HEK293 (cell line): Measurements from ENCODE around the gene DLG2.

ENCODE experiments used
- CTCF ChIA-PET: fragments of 350-600 bp; formaldehyde crosslinking; extraction: SDS; loops from one replicate; lab custom pipeline; 2021; ENCODE audit warnings: antibody characterized with exemption; lab: Yijun Ruan, JAX
- POLR2A ChIA-PET: fragments of 300-600 bp; formaldehyde crosslinking; extraction: SDS; loops from one replicate; lab custom pipeline; 2020; ENCODE audit warnings: antibody characterized with exemption, inconsistent platforms; lab: Yijun Ruan, JAX
- H3K27ac ChIP-seq: fragments of 200-500 bp; sonication (Bioruptor generic); 2 replicates; pipeline ENCODE4 v1.5.1; 2014; ENCODE audit warnings: low read depth, low read length, control low read depth, inconsistent platforms; ENCODE audit errors: extremely low read depth
- H3K36me3 ChIP-seq, 2 experiments: fragments of 200-500 bp in 1 of 2; sonication (Bioruptor generic) in 1 of 2; 1 replicate in 1 of 2; 2 replicates in 1 of 2; pipeline ENCODE4 v1.5.1; 2014 to 2017; ENCODE audit warnings: inconsistent platforms in 2 of 2, low read length in 2 of 2; ENCODE audit not compliant: control insufficient read depth in 2 of 2, insufficient read depth in 1 of 2
- H3K4me1 ChIP-seq: fragments of 200-500 bp; sonication (Bioruptor generic); 2 replicates; pipeline ENCODE4 v1.5.1; 2014; ENCODE audit warnings: mild to moderate bottlenecking, low read length, inconsistent platforms; ENCODE audit not compliant: control insufficient read depth, insufficient read depth
- H3K4me3 ChIP-seq: 2 replicates; pipeline ENCODE4 v1.5.1; 2011; ENCODE audit warnings: low read depth, mild to moderate bottlenecking, control low read depth, low read length, moderate library complexity
- H3K9me3 ChIP-seq: fragments of 200-500 bp; sonication (Bioruptor generic); 2 replicates; pipeline ENCODE4 v1.5.1; 2014; ENCODE audit warnings: low read depth, low read length, inconsistent platforms; ENCODE audit not compliant: control insufficient read depth, insufficient read depth
- GLIS1 ChIP-seq: fragments of 450-650 bp; formaldehyde crosslinking; IDR thresholded peaks from 2 replicates; pipeline ENCODE4 v1.5.1; 2016; ENCODE audit warnings: missing biosample characterization, missing genetic modification characterization
- KLF1 ChIP-seq: fragments of 450-650 bp; formaldehyde crosslinking; IDR thresholded peaks from 2 replicates; pipeline ENCODE4 v1.5.1; 2016; ENCODE audit warnings: missing biosample characterization, missing genetic modification characterization
- KLF17 ChIP-seq: fragments of 450-650 bp; formaldehyde crosslinking; IDR thresholded peaks from 2 replicates; pipeline ENCODE4 v1.5.1; 2016; ENCODE audit warnings: missing biosample characterization, missing genetic modification characterization
- WT1 ChIP-seq: fragments of 450-650 bp; formaldehyde crosslinking; IDR thresholded peaks from 2 replicates; pipeline ENCODE4 v1.5.1; 2016; ENCODE audit warnings: missing biosample characterization, missing genetic modification characterization
- ZBTB11 ChIP-seq: fragments of 450-650 bp; formaldehyde crosslinking; conservative IDR thresholded peaks from 2 replicates; pipeline ENCODE4 v1.5.1; 2016; ENCODE audit warnings: low read depth, missing biosample characterization, missing genetic modification characterization
- ZNF214 ChIP-seq: fragments of 450-650 bp; formaldehyde crosslinking; IDR thresholded peaks from 2 replicates; pipeline ENCODE4 v1.5.1; 2017; ENCODE audit warnings: missing biosample characterization, mild to moderate bottlenecking, missing genetic modification characterization, borderline replicate concordance
- ZNF223 ChIP-seq: fragments of 450-650 bp; formaldehyde crosslinking; IDR thresholded peaks from 2 replicates; pipeline ENCODE4 v1.5.1; 2016; ENCODE audit warnings: missing biosample characterization, missing genetic modification characterization
- ZNF274 ChIP-seq, 2 experiments: fragments of 200-500 bp in 1 of 2; fragments of 450-650 bp in 1 of 2; sonication (Bioruptor generic) in 1 of 2; formaldehyde crosslinking in 1 of 2; IDR thresholded peaks; 2 replicates each; pipeline versions ENCODE4 v1.5.1 to v1.6.1; 2014 to 2016; ENCODE audit warnings: borderline replicate concordance in 1 of 2, inconsistent platforms in 1 of 2, low read length in 1 of 2, missing biosample characterization in 1 of 2, missing genetic modification characterization in 1 of 2
- ZNF280C ChIP-seq: fragments of 450-650 bp; formaldehyde crosslinking; IDR thresholded peaks from 2 replicates; pipeline ENCODE4 v1.5.1; 2016; ENCODE audit warnings: missing biosample characterization, missing genetic modification characterization
- ZNF341 ChIP-seq: fragments of 450-650 bp; formaldehyde crosslinking; IDR thresholded peaks from 2 replicates; pipeline ENCODE4; 2016; ENCODE audit warnings: low read depth, missing biosample characterization, missing genetic modification characterization
- ZNF398 ChIP-seq: fragments of 450-650 bp; formaldehyde crosslinking; IDR thresholded peaks from 2 replicates; pipeline ENCODE4 v1.5.1; 2017; ENCODE audit warnings: missing biosample characterization, missing genetic modification characterization
- ZNF518A ChIP-seq: fragments of 450-650 bp; formaldehyde crosslinking; conservative IDR thresholded peaks from 2 replicates; pipeline ENCODE4 v1.5.1; 2016; ENCODE audit warnings: low read depth, missing biosample characterization, missing genetic modification characterization
- ZNF555 ChIP-seq: fragments of 450-650 bp; formaldehyde crosslinking; conservative IDR thresholded peaks from 2 replicates; pipeline ENCODE4 v1.5.1; 2017; ENCODE audit warnings: missing biosample characterization, mild to moderate bottlenecking, missing genetic modification characterization, inconsistent platforms
- ZNF776 ChIP-seq: fragments of 450-650 bp; formaldehyde crosslinking; IDR thresholded peaks from 2 replicates; pipeline ENCODE4 v1.5.0; 2017; ENCODE audit warnings: missing biosample characterization, missing genetic modification characterization, borderline replicate concordance
- ZXDB ChIP-seq: fragments of 450-650 bp; formaldehyde crosslinking; IDR thresholded peaks from 2 replicates; pipeline ENCODE4 v1.5.1; 2016; ENCODE audit warnings: missing biosample characterization, missing genetic modification characterization

The DLG2 gene

GRCh38 chr11:84804041-84804440, 823.1 kb downstream of the DLG2 start:
- no peak for TF ChIP-seq KLF17 (tag by site-specific recombination)
- no peak for TF ChIP-seq ZBTB11 (tag by site-specific recombination)
- no peak for TF ChIP-seq ZNF776
- no peak for TF ChIP-seq ZNF518A (tag by site-specific recombination)
- no peak for TF ChIP-seq WT1
- TF ChIP-seq ZXDB (tag by site-specific recombination): no peak
- no peak for TF ChIP-seq ZNF555
- TF ChIP-seq ZNF274 (IDR thresholded peaks at IDR 0.05; ENCODE audit: low read length): no peak
- no peak for TF ChIP-seq ZNF274 (tag by site-specific recombination; IDR thresholded peaks at IDR 0.05; ENCODE audit: borderline replicate concordance)
- TF ChIP-seq GLIS1 (tag by site-specific recombination): no peak
- TF ChIP-seq ZNF398 (tag by site-specific recombination): no peak
- TF ChIP-seq ZNF214: no peak
- no peak for TF ChIP-seq ZNF280C (tag by site-specific recombination)
- no peak for TF ChIP-seq ZNF341 (tag by site-specific recombination)
- TF ChIP-seq KLF1 (tag by site-specific recombination): no peak
- TF ChIP-seq ZNF223: no peak
- ChIA-PET POLR2A (no interaction called here), CTCF (interaction anchor here (0.7 kb wide), 1 partner anchor 773 kb away, joined by 3 read pairs; no protein-coding TSS in a partner anchor)
- no peaks in the 10 kb centered on the region for H3K4me1 ChIP-seq
- H3K36me3 ChIP-seq: no peaks in the 10 kb centered on the region
- no peak overlapping the region for H3K27ac ChIP-seq
- no peaks in the 10 kb centered on the region; the same call in 1 of the 2 replicates for H3K9me3 ChIP-seq
- no peak overlapping the region for H3K4me3 ChIP-seq
